Lung (tissue), 12 donors: ENCODE results near the gene ACACB. TPM values are rescaled to one million over a fixed set of nuclear protein-coding genes. Genes with fewer than 3 reads are reported as not detected.

ENCODE experiments used
- ATAC-seq: fragments of 200-7000 bp; cut with Tn5 transposase; one replicate; pipeline ENCODE4 v1.9.1; 2020; ENCODE audit warnings: moderate number of reproducible peaks; ENCODE audit not compliant: insufficient read depth, low FRiP score
- DNase-seq, 3 donors: peaks; one replicate each; pipeline ENCODE4 v3.0.0-alpha.2; 2013 to 2017
- H3K27ac ChIP-seq, 2 donors: one replicate each; pipeline ENCODE4 v1.5.1; 2013; ENCODE audit warnings: mild to moderate bottlenecking in 2 of 2, moderate library complexity in 2 of 2, control low read depth in 1 of 2, inconsistent platforms in 1 of 2, low read depth in 1 of 2, low read length in 1 of 2
- H3K27me3 ChIP-seq, 3 donors: one replicate each; pipeline ENCODE4 v1.5.1; 2013; ENCODE audit warnings: low read length in 2 of 3; ENCODE audit not compliant: control insufficient read depth in 3 of 3, insufficient read depth in 3 of 3
- H3K36me3 ChIP-seq, 4 donors: one replicate each; pipeline ENCODE4 v1.5.1; 2013; ENCODE audit warnings: low read length in 4 of 4, mild to moderate bottlenecking in 1 of 4, moderate library complexity in 1 of 4; ENCODE audit not compliant: control insufficient read depth in 4 of 4, insufficient read depth in 4 of 4
- H3K4me1 ChIP-seq, 5 donors: one replicate each; pipeline ENCODE4 v1.5.1; 2013; ENCODE audit warnings: low read length in 5 of 5, mild to moderate bottlenecking in 2 of 5, moderate library complexity in 1 of 5; ENCODE audit not compliant: control insufficient read depth in 5 of 5, insufficient read depth in 5 of 5
- H3K4me3 ChIP-seq: one replicate; pipeline ENCODE4 v1.5.1; 2013; ENCODE audit warnings: mild to moderate bottlenecking, control low read depth, moderate library complexity
- H3K9ac ChIP-seq, 2 donors: one replicate each; pipeline ENCODE4 v1.5.1; 2013; ENCODE audit warnings: low read length in 2 of 2, control low read depth in 1 of 2; ENCODE audit not compliant: insufficient read depth in 1 of 2
- H3K9me3 ChIP-seq, 4 donors: one replicate each; pipeline ENCODE4 v1.5.1; 2013; ENCODE audit warnings: low read length in 3 of 4, mild to moderate bottlenecking in 1 of 4, moderate library complexity in 1 of 4; ENCODE audit not compliant: control insufficient read depth in 4 of 4, insufficient read depth in 3 of 4
- WGBS, 2 donors: extraction: QIAGEN DNeasy Blood & Tissue Kit; methylation state at CpG; one replicate each; pipeline ENCODE4 v1.1.7; 2013; 5-methylcytosine and 5-hydroxymethylcytosine counted together
- polyA plus RNA-seq, 2 donors: library from polyadenylated mRNA; stranded (reverse); fragments of 200-250 nt; gene quantifications; one replicate each; pipeline ENCODE4 v1.2.1, GENCODE V29; 2013
- total RNA-seq, 2 donors: library from RNA; depleted of rRNA in 1 of 2; stranded (reverse); fragments of >200 nt in 1 of 2; gene quantifications; one replicate each; pipeline ENCODE4 v1.2.1, GENCODE V29; 2014 to 2021
- TF ChIP-seq, protein P1 (sequence below): IDR thresholded peaks from 2 replicates; pipeline ENCODE4 v1.5.1; 2012; ENCODE audit warnings: mild to moderate bottlenecking; ENCODE audit errors: control extremely low read depth, extremely low read depth
- donor health status: control.
- donor health status: control.
- donor health status: Bipolar disorder and iron deficiency.
- donor health status: healthy.
- donor health status: DM: yes; HTN: yes; CAD: no.

ACACB gene
- total and polyA plus RNA-seq, 4 donors, result 2.9 to 24.5 (median 18.2) TPM

DNA sequence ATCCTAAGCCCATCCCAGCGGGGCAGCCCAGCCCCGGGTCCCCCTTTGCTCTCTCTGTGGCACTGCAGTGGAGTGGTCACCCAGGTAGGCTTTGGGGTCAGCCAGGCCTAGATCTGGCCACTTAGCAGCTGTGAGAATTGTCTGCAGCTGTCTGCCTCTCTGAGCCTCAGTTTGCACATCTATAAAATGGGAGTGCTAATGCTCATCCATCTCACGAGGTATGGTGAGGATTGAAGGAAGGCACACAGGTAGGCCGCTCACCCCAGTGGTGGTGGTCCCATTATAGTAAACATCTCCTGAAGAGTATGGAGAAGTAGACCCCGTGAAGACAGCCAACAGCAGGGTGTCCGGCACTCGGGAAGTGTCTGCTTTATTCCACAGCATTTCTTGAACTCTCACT is 183.5 kb downstream of the ACACB start:
- H3K36me3 ChIP-seq, result no peaks in the 10 kb centered on the region
- H3K27ac ChIP-seq, result no peak overlapping the region
- no peak overlapping the region for H3K4me3 ChIP-seq
- no peak overlapping the region for H3K9ac ChIP-seq
- peaks cover 0 to 13% (median 2%) of the 10 kb centered on the region in 3 donors for H3K27me3 ChIP-seq
- 88 to 96% methylated on average over 7 of the region's 7 CpGs for WGBS, 2 donors
- no peaks in the 10 kb centered on the region for H3K9me3 ChIP-seq
- ATAC-seq (no peak), DNase-seq (no peak)
- TF ChIP-seq, protein P1, sequence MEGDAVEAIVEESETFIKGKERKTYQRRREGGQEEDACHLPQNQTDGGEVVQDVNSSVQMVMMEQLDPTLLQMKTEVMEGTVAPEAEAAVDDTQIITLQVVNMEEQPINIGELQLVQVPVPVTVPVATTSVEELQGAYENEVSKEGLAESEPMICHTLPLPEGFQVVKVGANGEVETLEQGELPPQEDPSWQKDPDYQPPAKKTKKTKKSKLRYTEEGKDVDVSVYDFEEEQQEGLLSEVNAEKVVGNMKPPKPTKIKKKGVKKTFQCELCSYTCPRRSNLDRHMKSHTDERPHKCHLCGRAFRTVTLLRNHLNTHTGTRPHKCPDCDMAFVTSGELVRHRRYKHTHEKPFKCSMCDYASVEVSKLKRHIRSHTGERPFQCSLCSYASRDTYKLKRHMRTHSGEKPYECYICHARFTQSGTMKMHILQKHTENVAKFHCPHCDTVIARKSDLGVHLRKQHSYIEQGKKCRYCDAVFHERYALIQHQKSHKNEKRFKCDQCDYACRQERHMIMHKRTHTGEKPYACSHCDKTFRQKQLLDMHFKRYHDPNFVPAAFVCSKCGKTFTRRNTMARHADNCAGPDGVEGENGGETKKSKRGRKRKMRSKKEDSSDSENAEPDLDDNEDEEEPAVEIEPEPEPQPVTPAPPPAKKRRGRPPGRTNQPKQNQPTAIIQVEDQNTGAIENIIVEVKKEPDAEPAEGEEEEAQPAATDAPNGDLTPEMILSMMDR, result no peak
- H3K4me1 ChIP-seq, result no peaks in the 10 kb centered on the region

DNA sequence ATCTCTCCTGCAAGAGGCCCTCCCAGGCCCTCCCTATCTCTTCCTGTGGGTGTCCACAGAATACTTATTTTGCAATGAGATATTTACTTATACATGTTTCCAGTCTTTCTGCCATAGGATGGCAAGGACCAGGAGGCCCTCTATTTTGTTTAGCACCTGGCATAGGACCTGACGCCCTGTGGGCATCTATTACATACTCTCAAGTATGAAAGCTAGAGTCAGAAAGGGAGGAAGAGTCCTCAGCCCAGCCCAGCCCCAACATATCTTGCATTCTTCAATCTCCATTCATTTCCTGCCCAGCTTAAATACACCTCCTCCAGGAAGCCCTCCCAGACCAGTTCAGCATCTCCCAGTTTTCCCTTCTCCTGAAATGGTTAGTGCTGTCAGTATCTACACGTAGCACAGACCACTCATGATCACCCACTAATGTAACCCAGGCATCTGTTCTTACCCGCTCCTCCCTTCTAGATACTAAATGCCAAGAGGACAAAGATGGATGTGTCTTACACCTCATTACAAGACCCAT is 185.3 kb downstream of the ACACB start:
- Histone ChIP-seq H3K9me3 (no peaks in the 10 kb centered on the region), H3K27me3 (peaks cover 0 to 28% (median 9%) of the 10 kb centered on the region in 3 donors), H3K27ac (no peak overlapping the region), H3K36me3 (no peaks in the 10 kb centered on the region), H3K4me1 (no peaks in the 10 kb centered on the region), H3K9ac (no peak overlapping the region), H3K4me3 (no peak overlapping the region)
- TF ChIP-seq, protein P1, result no peak
- DNase-seq (no peak), ATAC-seq (no peak)
- WGBS, 2 donors, result 65 to 85% methylated on average over 3 of the region's 3 CpGs

- H3K27me3 ChIP-seq, result peaks cover 0 to 34% (median 14%) of the 10 kb centered on the region in 3 donors
- no peak overlapping the region for H3K9ac ChIP-seq
- H3K36me3 ChIP-seq, result no peaks in the 10 kb centered on the region
- H3K27ac ChIP-seq, result no peak overlapping the region
- DNase-seq (no peak), ATAC-seq (no peak)
- H3K4me3 ChIP-seq, result no peak overlapping the region
- TF ChIP-seq, protein P1, result no peak
- no peaks in the 10 kb centered on the region for H3K4me1 ChIP-seq
- H3K9me3 ChIP-seq, result no peaks in the 10 kb centered on the region
- WGBS, 2 donors, result 70 to 77% methylated on average over 2 of the region's 2 CpGs
Observed at GRCh38 chr12:109302358-109302757, 186.0 kb downstream of the ACACB start.

DNA sequence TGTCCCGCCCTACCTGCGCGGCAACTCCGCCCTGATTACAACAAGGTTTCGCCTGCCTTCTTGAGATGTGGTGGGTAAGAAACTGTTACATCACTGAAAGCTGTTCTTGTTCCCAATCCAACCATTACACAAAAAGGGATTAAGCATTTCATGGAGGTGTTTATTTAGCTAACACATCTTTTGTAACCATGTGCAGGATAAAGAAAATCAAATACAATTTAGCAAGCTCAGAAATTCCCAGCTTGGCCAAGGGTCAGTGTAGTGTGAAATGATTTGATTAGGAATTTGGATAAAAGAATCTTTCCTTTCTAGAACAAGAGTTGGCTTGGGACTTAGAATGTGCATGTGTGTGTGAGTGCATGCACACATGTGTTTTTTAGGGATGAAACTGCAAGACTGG is 186.4 kb downstream of the ACACB start:
- Histone ChIP-seq H3K27ac (no peak overlapping the region), H3K27me3 (peaks cover 0 to 38% (median 19%) of the 10 kb centered on the region in 3 donors), H3K9ac (no peak overlapping the region), H3K36me3 (no peaks in the 10 kb centered on the region), H3K4me3 (no peak overlapping the region), H3K9me3 (no peaks in the 10 kb centered on the region), H3K4me1 (no peaks in the 10 kb centered on the region)
- TF ChIP-seq, protein P1, result no peak
- ATAC-seq (no peak), DNase-seq (no peak)
- WGBS, 2 donors, result 60 to 64% methylated on average over 5 of the region's 5 CpGs
